Stimulated activated CD8-positive, alpha-beta memory T cell treated with anti-CD3 and anti-CD28 coated beads, Interleukin-12 subunit alpha, Interleukin-12 subunit beta, amount 100 ng/mL, for 4 hours (primary cell): ENCODE measurements around the gene EIF3K.
"Not testable (repeated sequence)": the region's sequence is repeated elsewhere in the genome, so short reads cannot be mapped to it uniquely, and the experiment has no call there.

Source experiments
- DNase-seq: peaks from one replicate; pipeline ENCODE4 v3.0.0-alpha.2; 2020; ENCODE audit warnings: low read depth

EIF3K gene, protein sequence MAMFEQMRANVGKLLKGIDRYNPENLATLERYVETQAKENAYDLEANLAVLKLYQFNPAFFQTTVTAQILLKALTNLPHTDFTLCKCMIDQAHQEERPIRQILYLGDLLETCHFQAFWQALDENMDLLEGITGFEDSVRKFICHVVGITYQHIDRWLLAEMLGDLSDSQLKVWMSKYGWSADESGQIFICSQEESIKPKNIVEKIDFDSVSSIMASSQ

DNA sequence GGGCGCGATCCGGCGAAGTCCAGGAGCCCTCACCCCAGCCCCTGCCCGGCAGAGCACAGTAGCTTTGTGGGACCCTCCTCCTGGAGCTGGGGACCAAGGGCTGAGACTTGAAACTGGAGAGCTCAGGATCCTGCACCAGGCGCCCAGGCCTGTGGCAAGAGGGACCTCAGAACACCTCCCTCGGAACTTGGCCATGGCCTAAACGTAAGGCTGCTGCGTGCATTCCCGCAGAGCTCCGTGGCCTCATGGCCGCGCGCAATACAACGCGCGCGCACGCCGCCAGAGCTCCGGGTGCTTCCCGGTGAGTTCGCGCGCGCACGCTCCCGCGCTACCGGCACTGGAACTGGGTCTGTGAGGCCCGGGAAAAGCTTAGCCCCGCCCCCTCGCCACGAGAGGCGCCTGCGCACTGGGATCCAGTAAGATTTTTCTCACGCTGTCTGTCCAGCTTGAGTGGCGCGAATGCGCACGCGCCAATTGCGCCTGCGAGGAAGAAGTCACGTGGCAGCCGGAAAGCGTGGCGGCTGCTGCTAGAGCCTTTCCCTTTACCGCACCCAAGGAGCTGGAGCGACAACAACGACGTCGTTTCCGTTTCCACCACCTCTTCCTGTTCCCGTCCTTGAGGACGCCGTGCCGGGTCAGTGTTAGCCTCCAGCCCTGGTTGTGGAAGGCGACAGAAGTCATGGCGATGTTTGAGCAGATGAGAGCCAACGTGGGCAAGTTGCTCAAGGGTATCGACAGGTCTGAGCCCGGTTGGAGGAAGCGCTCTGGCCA lies at the start of gene EIF3K:
TSS of gene EIF3K (plus strand) at position 599 of the 771 bp plus-strand sequence. CDS start at position 680, 81 bp downstream.
- DNase-seq, result peak; percentile 96

DNA sequence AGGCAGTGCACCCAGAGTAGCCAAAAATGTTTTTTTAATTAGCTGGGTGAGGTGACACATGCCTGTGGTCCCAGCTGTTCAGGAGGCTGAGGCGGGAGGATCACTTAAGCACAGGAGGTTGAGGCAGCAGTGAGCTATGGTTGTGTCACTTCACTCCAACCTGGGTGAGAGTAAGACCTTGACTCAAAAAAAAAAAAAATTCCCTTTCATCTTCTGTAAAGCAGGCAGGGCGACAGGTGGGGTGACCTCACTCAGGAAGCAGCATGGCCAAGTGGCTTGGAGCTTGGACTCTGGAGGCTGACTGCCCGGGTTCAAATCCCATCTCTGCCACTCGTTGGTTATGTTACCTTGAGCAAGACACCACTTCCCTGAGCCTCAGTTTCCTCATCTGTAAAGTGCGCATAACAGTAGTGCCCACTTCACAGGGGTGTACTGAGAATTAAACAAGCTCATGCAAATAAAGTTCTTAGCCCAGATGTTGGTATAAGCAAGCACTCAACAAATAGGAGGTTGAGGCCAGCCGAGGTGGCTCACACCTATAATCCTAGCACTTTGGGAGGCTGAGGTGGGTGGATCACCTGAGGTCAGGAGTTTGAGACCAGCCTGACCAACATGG lies 49.5 kb upstream of the EIF3K start:
- no peak for DNase-seq

- DNase-seq, result no peak
These were observed 47.3 kb upstream of the EIF3K start for GRCh38 chr19:38571682-38572081.

GRCh38 chr19:38577826-38578225 lies 41.2 kb upstream of the EIF3K start:
- no peak for DNase-seq

DNA sequence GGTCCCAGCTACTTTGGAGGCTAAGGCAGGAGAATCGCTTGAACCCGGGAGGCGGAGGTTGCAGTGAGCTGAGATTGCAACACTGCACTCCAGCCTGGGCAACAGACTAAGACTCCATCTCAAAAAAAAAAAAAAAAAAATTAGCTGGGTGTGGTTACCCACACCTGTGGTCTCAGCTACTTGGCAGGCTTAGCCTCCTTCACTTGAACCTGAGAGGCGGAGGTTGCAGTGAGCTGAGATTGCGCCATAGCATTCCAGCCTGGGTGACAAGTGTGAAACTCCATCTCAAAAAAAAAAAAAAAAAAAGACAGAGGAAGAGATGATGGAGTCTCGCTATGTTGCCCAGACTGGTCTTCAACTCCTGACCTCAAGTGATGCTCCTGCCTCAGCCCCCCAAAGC lies 39.7 kb upstream of the EIF3K start:
- not testable (repeated sequence) for DNase-seq

DNA sequence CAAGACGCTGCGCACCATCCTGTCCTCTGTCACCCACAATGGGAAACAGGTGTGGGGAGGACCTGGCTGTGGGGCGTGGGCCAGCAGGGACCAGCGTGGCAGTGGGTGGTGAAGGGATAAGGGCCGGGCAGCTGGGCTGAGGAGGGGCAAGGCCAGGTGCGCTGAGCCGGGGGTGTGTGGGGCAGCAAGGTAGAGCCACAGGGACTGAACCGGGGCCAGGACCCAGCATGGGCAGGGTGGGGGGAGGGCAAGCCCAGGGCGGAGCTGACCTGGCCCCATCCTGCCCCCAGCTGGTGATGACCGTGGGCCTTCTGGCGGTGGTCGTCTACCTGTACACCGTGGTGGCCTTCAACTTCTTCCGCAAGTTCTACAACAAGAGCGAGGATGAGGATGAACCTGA lies 38.9 kb upstream of the EIF3K start:
- no peak for DNase-seq

GRCh38 chr19:38583219-38583984 lies 35.6 kb upstream of the EIF3K start:
- no peak for DNase-seq

DNA sequence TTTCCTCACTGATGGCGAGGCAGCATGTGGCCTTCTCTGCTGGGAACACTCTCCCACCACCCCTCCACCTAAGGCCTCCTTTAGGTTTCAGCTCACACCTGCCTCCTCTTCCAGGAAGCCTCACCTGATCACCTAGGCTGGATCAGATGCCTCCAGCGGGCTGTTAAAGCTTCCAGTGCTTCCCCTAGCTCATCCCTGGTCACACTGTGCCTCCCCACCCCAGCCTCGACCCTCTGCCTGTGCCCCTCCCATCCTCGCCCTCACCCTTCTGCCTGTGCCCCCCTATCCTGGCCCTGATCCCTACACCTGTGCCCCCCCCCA lies 35.0 kb upstream of the EIF3K start:
- DNase-seq, result no peak

- DNase-seq, result no peak
These were observed 31.4 kb upstream of the EIF3K start for GRCh38 chr19:38587562-38587961.

GRCh38 chr19:38588041-38588440 lies 30.9 kb upstream of the EIF3K start:
- DNase-seq, result no peak

DNA sequence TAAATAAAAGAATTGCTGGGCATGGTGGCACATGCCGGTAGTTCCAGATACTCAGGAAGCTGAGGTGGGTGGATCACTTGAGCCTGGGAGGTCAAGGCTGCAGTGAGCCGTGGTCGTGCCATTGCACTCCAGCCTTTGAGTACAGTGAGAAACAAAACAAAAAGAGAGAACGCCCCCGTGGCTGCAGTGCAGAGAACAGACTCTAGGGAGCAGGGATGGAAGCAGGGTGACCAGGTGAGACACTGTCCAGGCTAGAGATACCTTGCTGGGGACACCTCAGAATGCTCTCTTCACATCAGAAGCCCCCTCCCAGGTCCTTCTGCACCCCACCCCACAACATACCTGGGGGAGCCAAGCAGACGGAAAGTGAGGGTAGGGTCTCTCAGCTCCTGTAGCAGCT lies 26.0 kb upstream of the EIF3K start:
- DNase-seq, result no peak

DNA sequence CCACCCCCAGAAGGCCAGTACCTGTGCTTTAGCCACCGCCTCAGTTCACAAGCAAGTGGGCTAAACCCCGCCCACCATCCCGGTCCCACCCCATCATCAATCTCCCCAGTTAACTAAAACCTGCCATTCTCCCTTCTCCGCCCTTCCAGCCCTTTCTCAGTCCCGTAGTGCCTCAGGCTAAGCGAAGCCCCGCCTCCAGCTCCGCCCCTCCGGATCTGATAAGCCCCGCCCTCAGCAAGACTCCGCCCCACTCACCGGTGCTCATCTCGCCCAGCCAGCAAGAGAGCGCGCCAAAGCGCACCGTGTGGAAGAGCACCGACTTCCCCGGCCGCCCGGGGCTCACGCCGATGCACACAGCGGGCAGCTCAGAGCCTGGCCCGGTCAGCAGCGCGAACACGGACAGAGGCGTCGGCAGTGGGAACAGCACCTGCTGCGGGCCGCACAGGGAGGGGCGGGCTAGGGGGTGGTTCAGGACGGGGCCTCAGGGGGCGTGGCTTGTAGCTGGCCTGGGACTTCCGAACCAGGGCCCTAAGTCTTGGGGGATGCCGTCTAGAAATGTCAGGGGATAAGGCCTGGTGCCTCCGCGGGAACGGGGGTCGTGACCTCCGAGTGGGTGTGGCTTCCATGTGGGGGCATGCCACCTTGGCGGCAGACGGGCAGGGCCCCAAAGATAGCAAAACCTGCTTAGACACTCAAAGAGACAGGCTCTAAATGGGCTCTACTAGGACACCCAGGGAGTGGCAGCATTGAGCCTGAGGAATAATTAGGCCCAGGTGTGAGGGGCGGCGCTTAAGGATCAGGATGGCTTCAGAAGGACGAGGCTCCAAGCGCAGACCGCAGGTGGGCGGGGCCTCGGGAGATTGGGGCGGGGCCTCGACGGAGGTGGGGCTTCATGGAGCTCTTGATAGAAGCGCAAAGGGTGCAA lies 22.7 kb upstream of the EIF3K start:
- no peak for DNase-seq

DNA sequence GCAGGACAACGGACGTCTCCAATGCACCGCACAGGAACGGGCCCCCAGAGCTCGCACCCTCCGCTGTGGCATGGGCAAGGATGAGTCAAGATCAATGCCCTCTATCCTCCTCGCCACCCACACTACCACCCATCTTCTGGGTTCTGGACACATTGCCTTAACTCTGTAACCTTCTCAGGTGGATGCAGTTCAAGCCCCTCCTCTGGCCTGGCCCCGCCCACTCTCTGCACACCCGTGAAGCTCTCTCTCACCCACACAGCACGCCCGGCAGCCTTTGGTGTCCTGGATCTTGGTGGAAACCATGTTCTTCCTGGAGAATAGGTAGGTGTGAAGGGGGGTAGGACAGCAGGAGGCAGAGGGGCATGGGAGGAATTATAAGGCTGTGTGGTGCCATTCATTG lies 21.9 kb upstream of the EIF3K start:
- DNase-seq, result no peak

DNA sequence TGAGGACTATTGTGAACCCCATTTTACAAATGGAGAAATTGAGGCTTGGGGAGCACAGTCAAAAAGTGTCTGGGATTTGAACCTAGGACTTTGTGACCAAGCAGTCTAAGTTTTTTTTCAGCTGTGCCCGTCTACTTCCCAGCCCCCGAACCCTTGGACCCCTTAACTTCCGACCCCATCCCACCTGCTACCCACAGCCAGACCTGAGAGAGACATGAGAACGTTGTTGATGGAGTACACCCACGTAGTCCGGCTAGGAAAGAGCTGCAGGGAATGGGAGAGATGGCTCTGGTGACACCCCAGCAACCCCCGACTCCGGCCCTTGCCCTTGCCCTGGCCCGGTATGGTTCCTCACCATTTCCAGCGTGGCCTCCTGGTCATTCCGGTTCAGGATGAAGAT lies 19.3 kb upstream of the EIF3K start:
- DNase-seq, result no peak

- DNase-seq, result not testable (repeated sequence)
These were observed 16.1 kb upstream of the EIF3K start for GRCh38 chr19:38602856-38603255.

DNA sequence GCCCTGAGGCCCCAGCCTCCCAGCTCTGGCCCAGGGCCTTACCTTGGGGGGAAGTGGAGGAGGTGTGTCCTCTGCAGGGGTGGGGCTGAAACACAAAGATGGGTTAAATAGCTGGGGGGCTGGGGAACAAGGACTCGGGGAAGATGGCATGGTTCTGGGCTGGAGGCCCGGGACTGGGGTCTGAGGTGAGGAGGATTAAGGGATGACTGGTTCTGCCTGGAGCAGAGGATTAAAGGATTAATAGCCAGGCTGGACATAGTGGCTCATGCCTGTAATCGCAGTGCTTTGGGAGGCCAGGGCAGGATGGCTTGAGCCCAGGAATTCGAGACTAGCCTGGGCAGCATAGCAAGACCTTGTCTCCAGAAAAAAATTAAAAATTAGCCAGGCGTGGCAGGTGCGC lies 12.9 kb upstream of the EIF3K start:
- DNase-seq, result no peak

DNA sequence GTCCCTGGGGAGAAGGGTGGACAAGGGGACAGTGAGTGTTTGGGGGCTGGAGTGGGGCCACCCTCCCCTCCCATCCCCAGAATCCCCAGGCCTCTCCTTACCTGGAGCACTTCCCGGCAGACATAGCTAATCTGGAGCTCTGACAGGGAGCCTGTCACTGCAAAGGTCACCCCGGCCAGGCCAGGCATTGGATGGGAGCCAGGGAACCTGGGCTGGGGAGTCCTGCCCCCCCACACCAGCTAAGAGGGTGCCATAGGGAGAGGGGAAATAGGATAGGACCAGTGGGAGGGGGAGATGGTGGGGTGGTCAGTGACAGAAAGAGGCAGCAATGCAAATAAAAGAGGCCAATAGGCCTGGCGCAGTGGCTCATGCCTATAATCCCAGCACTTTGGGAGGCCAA lies 4.7 kb upstream of the EIF3K start:
- no peak for DNase-seq

- DNase-seq, result no peak
These were observed 3.9 kb upstream of the EIF3K start for GRCh38 chr19:38615007-38615581.

- DNase-seq, result no peak
These were observed 2.7 kb upstream of the EIF3K start for GRCh38 chr19:38616265-38616664.

- no peak for DNase-seq
These were observed 1.7 kb upstream of the EIF3K start for GRCh38 chr19:38617283-38617763.
